Breast epithelium (tissue), 3 donors: ENCODE data around the gene CCDC171.

ENCODE experiments used
- CTCF ChIP-seq, 3 donors: fragments of 450-650 bp; IDR thresholded peaks; one replicate each; pipeline ENCODE4 v1.5.1; 2016 to 2017; ENCODE audit warnings: antibody characterized with exemption in 3 of 3, mild to moderate bottlenecking in 3 of 3, moderate library complexity in 3 of 3
- POLR2AphosphoS5 ChIP-seq, 3 donors: sonication (generic); formaldehyde crosslinking; IDR thresholded peaks; one replicate each; pipeline ENCODE4 v1.6.1; 2017; ENCODE audit warnings: antibody characterized with exemption in 3 of 3

GRCh38 chr9:15519831-15520230 is 33.0 kb upstream of the CCDC171 start:
- TF ChIP-seq CTCF (IDR thresholded peaks at IDR 0.05) = no peak
- no peak for TF ChIP-seq POLR2AphosphoS5 (IDR thresholded peaks at IDR 0.05)
